Epithelial cell of prostate (primary cell): Measurements from ENCODE around the gene AP1B1.
"Not testable (repeated sequence)": the region's sequence is repeated elsewhere in the genome, so short reads cannot be mapped to it uniquely, and the experiment has no call there.

Experiments used
- DNase-seq: peaks from one replicate; pipeline ENCODE4 v3.0.0-alpha.2; 2011; ENCODE audit warnings: low read depth, low spot score
- H3K27ac ChIP-seq: fragments of 450-650 bp; 2 replicates; pipeline ENCODE4 v1.5.1; 2017; ENCODE audit warnings: mild to moderate bottlenecking

AP1B1 gene

DNA sequence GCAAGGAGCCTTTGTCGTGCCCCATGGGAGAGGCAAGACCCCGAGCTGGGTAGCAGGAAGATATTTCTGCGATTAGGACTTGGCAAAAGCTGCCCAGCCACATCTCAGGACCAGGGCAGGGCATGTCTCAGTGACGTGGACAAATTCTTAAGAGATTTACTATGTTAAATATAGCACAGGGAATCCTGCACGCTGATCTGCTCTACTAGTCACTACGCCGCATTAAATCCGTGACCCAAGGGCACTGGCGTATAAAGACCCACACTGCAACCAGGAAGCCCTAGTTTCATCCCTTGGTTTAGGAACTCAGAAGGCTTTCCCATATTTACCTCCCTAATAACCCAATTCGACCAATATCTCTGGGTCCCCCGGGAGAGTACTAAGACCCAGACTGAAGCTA, 35.1 kb downstream of the AP1B1 start:
- no peak for DNase-seq
- no peak overlapping the region for H3K27ac ChIP-seq

DNA sequence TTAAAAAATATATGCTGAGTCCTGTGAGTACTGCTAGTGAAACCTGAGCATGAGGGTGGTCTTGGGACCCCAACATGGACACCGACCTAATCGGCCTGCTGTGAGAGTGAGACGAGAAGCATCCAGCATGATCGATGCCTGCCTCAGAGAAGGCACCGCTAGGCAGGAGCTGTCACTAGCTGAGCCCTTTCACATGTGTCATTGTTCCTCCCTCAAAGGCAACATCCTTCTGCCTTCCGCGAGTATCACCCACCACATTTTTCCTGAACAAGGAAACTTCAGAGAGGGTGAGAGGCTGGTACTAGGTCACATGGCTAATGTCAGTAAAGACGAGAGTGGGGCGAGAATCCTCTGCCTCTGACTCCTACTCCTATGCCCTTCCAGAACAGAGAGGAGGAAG, 35.6 kb downstream of the AP1B1 start:
- no peak overlapping the region for H3K27ac ChIP-seq
- DNase-seq: no peak

DNA sequence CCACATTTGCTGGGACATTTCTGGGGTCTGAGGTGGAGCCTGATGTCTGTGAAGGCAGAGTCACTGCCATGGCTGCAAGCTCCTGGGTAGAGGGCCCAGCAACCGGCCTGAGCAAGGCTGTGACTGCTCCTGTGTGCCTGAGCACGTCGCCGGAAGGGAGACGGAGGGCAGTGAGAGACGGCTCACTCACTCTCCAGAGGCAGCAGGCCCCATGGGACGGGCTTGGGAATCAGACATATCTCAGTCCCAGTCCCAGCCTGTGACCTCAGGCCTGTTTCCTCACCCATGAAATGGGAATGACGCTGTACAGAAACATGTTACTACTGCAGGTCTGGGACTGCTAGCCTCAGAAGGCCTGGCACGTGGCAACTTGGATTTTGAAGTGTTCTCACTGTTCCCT, 36.5 kb downstream of the AP1B1 start:
- no peak overlapping the region for H3K27ac ChIP-seq
- no peak for DNase-seq

DNA sequence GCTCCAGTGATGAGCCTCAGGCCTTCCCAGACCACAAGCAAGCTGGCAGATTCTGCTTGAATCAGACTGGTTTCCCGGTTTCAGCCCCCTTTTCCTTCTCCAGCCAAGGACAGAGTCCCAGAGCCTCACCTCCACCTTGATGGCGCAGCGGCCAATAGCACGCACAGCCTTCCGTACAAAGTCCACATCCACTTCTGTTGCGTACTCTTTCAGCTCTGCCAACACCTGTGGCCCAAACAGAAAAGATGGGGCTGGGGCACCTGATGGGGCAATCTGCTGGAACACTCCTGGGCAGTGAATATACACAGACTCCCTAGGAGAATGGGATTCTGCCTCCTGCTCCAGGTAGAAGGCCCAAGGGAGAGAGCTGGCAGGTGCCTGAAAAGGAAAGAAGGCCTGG, 37.3 kb downstream of the AP1B1 start:
- no peak for DNase-seq
- H3K27ac ChIP-seq: no peak overlapping the region

DNA sequence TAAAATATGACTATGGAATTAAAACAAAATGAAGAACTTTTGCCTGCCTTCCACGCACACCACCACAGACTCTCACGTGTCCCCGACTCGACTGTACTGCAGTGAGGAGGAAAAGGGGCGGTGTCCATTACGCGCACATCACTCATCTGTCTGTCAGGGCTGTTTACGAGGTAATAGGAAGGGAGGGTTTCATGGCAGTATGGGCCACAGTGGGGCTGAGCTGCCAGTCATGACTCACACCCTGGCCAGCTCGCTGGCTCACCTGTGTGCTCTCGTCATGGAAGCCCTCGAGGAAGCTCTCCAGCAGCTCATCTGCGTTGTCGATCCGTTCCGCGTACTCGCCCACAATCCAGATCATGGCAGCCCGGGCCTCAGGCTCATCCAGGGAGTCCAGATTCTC, 39.4 kb downstream of the AP1B1 start:
- peak overlapping the region; percentile 35 for H3K27ac ChIP-seq
- DNase-seq: peak; percentile 54

DNA sequence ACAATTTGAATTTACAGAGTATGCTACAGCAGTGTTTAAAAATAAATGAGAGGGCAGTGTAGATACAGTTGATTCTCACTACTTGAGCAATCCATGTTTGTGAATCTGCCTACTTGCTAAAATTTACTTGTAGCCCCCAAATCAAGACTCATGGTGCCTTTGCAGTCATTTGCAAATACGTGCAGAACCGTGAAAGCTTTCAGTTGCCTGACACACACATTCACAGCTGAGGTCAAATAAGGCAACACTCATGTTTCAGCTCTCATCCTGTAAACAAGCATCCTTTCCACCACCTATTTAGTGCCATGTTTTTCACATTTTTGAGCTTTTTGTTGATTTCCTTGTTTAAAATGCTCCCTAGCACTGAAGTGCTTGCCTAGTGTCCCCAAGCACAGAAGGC, 40.3 kb downstream of the AP1B1 start:
- no peak overlapping the region for H3K27ac ChIP-seq
- no peak for DNase-seq

DNA sequence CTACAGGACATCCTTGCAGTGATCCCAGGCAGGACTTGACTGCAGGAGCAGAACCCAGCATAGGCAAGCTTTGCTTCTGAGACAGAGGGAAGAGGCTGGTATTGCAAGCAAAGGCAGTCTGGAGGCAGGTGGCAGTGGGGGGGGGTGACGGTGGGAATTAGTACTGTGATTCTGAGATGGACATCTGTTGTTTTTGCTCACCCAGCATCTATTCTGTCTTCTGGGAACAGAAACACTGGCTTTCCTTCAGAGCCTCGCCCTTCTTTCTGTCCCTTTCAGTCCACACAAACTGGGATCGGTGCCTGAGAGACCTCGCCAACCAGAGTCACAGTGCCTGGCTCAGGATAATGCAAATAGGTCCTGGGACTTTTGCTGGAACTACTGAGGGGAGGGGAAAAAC, 41.7 kb downstream of the AP1B1 start:
- H3K27ac ChIP-seq: no peak overlapping the region
- no peak for DNase-seq

DNA sequence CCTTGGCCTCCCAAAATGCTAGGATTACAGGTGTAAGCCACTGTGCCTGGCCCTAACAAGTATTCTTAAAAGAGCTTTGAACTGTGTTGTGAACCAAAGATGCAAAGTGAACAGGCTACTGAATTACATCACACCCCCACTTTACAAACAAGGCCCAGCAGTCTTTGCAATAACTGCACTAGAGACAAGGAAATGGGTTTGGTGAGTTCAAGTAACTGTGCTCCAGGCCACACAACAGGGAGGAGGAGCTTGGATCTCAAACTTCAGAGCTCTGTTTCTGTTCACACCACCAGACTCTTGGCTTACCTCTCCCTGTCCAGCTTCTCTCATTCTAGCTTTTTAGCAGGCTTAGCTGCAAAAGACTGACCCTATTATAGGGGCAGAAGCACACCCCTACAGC, 42.4 kb downstream of the AP1B1 start:
- DNase-seq: no peak

DNA sequence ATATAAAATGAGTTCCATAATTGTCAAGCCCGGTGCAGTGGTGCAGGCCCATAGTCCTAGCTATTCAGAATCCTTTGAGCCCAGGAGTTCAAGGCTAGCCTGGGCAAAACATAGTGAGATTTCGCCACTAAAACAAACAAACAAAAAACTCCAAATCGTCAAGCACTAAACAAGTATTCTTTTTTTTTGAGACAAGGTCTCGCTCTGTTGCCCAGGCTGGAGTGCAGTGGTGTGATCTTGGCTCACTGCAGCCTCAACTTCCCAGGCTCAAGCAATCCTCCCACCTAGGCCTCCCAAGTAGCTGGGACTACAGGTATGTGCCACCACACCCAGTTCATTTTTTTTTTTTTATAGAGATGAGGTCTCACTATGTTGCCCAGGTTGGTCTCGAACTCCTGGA, 43.5 kb downstream of the AP1B1 start:
- DNase-seq: not testable (repeated sequence)
- H3K27ac ChIP-seq: peak overlapping the region; percentile 54

More for the DNA sequence above, 42.4 kb downstream of the AP1B1 start:
- no peak overlapping the region for H3K27ac ChIP-seq

DNA sequence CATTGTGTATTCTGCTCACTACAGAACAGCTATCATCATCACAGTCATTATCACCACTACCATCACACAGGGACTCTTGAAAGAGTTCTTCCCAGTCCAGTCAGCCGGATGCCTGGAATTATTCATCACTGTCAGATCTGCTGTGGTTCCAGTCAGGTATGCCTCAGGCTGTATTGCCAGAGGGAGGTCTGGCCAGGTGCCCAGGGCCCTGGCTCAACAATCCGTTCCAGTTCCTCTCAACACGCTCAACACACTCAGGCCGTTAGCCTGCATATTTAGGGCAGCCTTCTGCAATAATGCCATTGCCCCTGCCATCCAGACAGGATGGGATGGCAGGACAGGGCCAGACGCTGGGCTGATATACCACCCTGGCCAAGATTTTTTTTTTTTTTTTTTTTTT, 44.2 kb downstream of the AP1B1 start:
- peak overlapping the region; percentile 54 for H3K27ac ChIP-seq
- DNase-seq: peak; percentile 70

DNA sequence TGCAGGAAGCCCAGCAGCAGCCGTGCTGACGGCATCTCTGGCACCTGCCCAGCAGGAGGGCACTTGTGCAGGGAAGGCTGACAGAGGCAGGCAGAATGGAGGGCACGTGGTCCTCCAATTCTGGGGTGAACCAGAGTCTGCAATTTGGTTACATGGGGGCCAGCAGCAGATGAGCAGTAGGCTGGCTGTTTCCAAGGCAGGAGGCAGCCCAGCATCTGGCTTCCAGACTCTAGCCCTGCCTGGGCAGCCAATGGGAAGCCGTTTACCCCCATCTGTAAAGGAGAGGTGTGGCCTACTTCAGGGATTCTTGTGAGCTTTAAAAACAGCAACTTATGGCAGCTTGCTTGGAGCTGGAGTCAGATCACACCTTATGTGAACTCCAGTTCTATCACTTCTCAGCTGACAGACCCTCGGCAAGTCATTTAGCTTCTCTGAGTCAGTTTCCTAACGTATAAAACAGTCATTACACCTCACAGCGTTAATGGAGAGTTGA, 45.0 kb downstream of the AP1B1 start:
- H3K27ac ChIP-seq: peak overlapping the region; percentile 54
- DNase-seq: peak; percentile 33

DNA sequence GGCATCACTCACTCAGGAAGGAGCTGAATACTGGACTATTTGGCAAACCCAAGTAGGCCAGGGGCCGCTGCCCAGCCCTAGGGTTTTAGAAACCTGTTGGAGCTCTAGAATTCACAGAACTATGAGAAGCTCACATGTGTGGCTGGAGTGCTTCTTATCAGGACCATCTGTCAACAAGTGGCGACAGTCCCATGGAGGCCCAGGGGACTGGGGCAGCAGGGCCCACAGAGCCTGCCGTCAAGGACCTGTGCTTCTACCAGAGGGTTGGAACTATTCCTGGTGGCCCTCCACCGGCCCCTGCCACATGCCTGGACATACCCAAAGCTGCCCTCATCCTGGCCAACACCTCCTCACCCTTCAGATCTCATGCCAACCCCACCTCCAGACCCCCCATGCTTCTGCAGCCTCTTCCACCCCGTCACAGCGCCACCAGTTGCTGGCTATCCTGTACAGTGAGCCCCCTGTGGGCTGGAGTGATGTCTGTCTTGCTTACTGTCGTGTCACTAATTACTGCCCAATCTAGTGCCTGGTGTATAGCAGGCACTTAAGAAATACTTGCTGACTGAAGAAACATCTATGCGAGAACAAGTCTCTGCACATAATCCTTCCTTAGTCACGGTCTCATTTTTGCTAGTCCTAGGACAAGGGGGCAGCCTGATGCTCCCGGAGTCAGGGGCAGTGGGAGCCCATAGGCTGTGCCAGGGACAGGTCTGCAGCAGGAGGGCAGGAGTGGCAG, 45.6 kb downstream of the AP1B1 start:
- DNase-seq: peak; percentile 24
- peak overlapping the region; percentile 54 for H3K27ac ChIP-seq

DNA sequence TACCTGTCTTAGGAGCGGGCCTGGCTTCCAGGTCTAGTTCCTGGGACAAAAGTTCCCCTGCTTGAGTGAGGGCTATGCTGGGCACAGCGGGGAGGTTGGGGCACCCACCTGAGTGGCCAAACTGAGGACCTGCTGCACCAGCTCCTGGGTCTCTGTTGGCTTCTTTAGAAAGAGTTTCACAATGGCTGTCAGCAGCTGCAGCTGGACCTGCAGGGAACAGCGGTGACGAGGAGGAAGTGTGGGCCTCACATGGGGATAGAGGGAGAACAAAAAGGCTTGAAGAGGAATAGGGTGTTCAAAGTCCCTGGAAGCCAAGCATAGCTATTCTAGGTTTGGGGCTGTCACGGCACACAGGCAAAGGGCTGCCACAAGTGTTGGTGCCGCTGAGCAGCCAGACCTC, 46.2 kb downstream of the AP1B1 start:
- H3K27ac ChIP-seq: no peak overlapping the region
- no peak for DNase-seq

DNA sequence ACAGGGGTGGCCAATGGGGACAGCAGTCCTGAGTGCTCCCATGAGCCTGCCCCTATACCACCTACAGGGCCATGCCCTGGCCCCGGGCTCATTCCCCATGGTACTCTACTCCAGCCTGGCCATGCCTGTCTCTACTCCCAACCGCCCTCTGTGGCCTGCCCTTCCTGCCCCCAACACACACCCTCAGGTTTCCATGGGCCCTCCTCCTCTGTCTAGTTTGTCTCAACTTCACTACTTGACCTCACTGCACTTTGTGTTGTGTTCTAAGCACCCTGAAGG, 46.6 kb downstream of the AP1B1 start:
- no peak overlapping the region for H3K27ac ChIP-seq
- no peak for DNase-seq

DNA sequence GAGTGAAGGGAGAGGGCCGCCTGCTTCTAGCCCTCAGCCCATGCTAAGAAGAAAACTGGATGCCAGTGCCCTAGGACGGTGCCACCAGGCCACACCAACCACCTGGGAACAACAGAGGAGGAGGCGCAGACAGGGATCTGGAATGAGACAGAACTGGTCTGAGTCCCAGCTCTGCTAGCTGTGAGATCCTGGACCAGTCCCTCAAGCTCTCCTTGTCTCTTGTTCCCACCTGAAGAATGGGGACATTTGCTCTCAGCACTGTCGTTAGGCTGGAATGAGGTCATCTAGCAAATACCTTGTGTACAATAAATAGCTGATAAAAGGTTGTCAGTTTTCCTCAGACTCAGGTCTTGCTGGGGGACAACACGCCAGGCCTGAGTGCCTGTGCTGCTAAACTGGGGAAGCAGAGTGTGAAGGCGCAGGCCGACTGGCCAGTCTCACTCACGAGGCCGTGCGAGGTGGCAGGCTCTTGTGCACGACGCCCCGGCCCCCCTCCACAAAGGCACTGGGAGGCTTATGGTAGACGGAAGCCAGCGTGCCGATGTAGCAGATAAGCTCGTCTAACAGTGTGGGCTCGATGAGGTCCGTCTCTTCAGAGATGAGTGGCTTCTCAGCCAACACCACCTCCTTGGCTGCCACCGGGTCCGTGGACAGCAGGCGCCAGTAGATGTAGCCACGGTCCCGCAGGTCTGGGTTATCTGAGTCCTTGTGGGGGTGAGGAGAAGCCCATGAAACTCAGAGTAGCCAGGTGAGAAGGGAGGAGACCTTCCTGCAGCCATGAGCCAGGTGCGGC, 47.1 kb downstream of the AP1B1 start:
- H3K27ac ChIP-seq: no peak overlapping the region
- DNase-seq: no peak

DNA sequence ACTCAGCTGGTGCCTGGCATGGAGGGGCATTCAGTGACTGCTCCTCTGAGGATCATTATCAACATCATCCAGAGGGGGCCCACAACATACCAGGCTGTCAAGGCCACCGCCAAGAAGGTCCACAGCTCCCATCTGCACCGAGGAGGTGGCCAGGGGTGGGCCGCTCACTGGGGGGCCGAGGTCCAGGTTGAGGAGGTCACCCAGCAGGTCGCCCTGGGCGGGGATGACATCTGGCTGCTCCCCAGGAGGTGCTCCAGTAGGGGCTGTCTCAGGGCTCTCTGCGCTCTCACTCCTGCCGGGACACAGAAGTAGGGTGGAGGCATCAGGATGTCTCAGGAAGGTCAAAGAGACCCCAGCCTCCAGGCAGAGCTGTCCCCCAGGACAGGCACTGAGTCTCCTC, 47.8 kb downstream of the AP1B1 start:
- H3K27ac ChIP-seq: no peak overlapping the region
- no peak for DNase-seq

DNA sequence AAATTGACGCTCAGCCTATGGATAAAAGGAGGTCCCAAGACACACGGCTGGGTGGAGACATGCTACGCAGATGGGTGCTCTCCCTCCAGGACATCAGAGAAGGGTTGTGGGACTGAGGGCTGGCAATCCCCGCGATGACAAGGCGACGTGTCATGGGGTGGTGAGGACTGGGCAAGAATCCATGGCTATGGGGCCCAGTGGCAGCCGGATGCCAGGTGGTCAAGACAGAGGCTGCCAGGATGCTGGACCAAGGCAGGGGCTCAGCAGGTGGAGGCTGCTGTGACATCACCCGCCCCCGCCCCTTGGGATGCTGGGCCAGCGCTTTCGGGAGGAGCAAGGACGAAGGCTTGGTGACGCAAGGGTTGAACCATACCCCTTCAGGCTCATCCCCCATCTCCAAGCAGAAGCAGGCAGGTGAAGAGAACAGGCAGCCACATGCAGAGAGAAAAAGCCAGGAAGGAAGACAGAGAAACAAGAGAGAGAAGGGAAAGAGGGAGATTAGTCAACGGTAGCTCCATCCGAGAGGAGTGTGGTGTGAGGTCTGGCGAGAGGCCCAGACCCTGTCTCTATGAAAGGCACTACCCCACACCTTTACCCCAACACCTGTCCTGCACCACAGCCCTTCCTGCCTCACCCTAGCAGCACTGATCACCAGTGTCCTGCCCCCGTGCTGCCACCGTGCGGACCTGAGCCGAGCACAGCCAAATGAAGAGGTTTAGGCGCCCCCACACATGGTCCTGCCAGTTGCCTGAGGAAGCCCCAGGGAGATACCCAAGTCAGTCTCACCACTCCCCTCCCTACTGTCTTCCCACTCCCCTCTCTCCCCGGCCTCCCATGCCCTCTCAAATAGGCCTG, 48.8 kb downstream of the AP1B1 start:
- H3K27ac ChIP-seq: peak overlapping the region; percentile 53
- peak; percentile 20 for DNase-seq

DNA sequence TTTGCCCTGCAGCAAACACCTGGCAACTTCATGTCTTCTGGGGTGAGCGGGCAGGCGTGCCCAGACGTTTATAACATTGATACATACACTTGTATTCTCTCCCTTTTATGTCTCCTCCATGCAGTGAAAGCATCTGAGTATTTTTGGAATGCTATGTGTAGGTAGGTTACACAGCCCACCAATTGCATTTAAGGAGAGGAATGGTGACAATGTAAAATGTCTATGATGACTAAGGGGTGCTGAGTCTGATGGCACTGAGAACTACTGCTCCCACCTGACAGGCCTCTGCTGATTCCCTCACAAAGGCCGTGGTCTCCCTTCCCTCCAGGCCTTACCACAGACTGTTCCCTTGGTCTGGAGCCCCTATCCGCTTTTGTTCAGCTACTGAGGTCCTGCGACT, 50.0 kb downstream of the AP1B1 start:
- DNase-seq: no peak
- H3K27ac ChIP-seq: no peak overlapping the region

DNA sequence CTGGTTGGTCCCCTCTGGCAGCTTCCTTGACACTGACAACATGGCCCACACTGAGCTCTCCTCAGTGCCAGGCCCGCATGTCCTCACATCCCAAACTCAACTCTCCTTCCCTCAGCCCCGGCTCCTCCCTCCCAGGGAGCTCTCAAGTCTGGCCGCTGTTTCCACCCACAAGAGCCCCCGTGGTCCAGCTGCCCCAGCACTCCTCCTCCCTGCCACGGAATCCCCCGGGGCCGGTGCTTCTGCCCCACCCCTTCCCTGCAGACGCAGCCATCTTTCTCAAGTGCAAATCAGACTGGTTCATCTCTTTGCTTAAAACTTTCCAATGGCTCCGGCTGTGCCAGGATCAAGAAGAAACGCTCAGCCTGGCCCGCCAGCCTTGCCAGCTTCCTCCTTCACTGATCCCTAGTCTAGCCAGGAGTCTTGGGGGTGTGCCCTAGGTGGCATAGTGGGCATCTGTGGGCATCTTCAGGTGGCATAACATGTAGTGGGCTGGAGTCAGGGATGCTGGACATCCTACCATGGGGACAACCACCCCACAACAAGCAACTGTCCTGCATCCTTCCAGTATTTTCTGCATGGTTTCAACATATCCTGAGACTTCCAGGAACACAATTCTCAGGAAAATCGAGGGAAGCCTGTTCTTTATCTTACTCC, 50.6 kb downstream of the AP1B1 start:
- DNase-seq: no peak
- H3K27ac ChIP-seq: no peak overlapping the region

DNA sequence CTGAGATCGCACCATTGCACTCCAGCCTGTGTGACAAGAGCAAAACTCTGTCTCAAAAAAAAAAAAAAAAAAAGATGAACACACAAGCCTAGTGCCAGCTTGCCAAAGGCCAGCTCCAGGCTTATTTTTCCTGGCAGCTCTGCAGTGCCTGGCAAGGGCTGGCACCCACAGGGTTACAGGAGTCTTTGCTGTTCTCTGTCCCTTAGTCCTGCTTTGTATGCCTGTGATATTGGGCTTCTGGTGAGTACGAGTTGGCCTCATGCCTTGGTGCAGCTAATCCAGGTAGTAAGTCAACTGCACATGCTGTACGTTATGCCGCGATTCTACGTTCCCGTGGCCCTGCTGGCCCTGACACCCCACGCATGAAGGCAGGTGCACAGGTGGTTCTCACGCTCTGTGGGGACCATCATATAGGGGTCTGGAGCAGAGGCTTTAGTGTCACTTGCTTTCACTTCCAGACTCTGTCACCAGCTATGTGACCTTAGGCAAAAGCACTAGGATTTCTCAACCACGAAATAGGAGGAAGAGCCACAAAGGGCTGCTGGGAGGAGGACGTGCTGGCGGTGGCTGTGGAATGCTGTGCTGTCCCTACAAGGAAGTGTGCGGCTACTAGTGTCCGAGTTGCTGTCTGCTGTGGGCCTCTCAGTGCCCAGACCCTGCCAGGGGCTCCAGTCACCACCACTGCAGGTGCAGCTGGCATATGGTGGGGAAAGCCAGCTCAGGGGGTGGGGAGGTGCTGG, 51.4 kb downstream of the AP1B1 start:
- H3K27ac ChIP-seq: no peak overlapping the region

More for the DNA sequence above, 51.4 kb downstream of the AP1B1 start:
- no peak for DNase-seq
